Measurements from ENCODE around the gene FTSJ3.
"Not testable (repeated sequence)": the region's sequence is repeated elsewhere in the genome, so short reads cannot be mapped to it uniquely, and the experiment has no call there.

The FTSJ3 gene

GRCh38 chr17:63826468-63827001 is 928 bp downstream of the FTSJ3 start:
- DNase-seq, result no peak

GRCh38 chr17:63824362-63824761 is 3.1 kb downstream of the FTSJ3 start:
- no peak for DNase-seq

GRCh38 chr17:63823659-63824331 is 3.7 kb downstream of the FTSJ3 start:
- no peak for DNase-seq

GRCh38 chr17:63822537-63822936 is 4.9 kb downstream of the FTSJ3 start:
- DNase-seq, result no peak

- no peak for DNase-seq
Observed at GRCh38 chr17:63821804-63822203, 5.7 kb downstream of the FTSJ3 start.

GRCh38 chr17:63820963-63821561 is 6.4 kb downstream of the FTSJ3 start:
- no peak for DNase-seq

GRCh38 chr17:63819585-63820537 is 7.6 kb downstream of the FTSJ3 start:
- no peak for DNase-seq

GRCh38 chr17:63819131-63819530 is 8.3 kb downstream of the FTSJ3 start:
- DNase-seq, result no peak

- DNase-seq, result no peak
Observed at GRCh38 chr17:63817736-63818385, 9.6 kb downstream of the FTSJ3 start.

GRCh38 chr17:63816669-63817068 is 10.8 kb downstream of the FTSJ3 start:
- no peak for DNase-seq

GRCh38 chr17:63816123-63816522 is 11.3 kb downstream of the FTSJ3 start:
- no peak for DNase-seq

GRCh38 chr17:63809970-63810369 is 17.5 kb downstream of the FTSJ3 start:
- DNase-seq, result no peak

GRCh38 chr17:63805591-63805990 is 21.9 kb downstream of the FTSJ3 start:
- no peak for DNase-seq

- no peak for DNase-seq
Observed at GRCh38 chr17:63804328-63804727, 23.1 kb downstream of the FTSJ3 start.

GRCh38 chr17:63800783-63801182 is 26.7 kb downstream of the FTSJ3 start:
- DNase-seq, result no peak

- DNase-seq, result no peak
Observed at GRCh38 chr17:63798572-63799106, 28.8 kb downstream of the FTSJ3 start.

- DNase-seq, result not testable (repeated sequence)
Observed at GRCh38 chr17:63796375-63796774, 31.1 kb downstream of the FTSJ3 start.

GRCh38 chr17:63792055-63792729 is 35.3 kb downstream of the FTSJ3 start:
- no peak for DNase-seq

GRCh38 chr17:63790057-63790456 is 37.4 kb downstream of the FTSJ3 start:
- no peak for DNase-seq

- no peak for DNase-seq
Observed at GRCh38 chr17:63786971-63787711, 40.3 kb downstream of the FTSJ3 start.

- no peak for DNase-seq
Observed at GRCh38 chr17:63786117-63786516, 41.3 kb downstream of the FTSJ3 start.
